ENCODE measurements around the gene LBX1. TPM values are rescaled to one million over a fixed set of nuclear protein-coding genes. Genes with fewer than 3 reads are reported as not detected.

Gene LBX1
- total RNA-seq, 1 donor from 2014 or later, result not detected

DNA sequence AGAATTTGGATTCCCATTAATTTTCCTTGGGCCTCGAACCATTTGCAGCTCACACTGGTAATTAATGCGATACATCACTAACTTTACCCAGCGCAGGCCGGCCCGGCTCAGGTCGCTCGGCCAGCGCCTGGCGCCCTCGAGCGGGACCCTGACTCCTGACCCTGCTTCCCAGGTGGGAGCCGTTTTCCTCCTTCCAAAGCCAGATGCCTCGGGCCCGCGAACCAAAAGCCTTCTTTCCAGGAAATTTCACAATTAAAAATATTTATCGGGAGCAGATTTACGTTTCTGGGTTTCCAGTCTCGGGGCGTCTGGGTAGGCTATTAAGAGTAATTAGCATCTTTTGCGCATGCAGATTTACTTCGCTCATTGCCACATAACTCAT is 12.2 kb downstream of the LBX1 start:
- Histone ChIP-seq H3K4me1 (peaks cover 45% of the 10 kb centered on the region), H3K27ac (no peak overlapping the region), H3K4me3 (no peak overlapping the region), H3K36me3 (no peaks in the 10 kb centered on the region), H3K27me3 (ENCODE audit: low read depth) (peaks cover 100% of the 10 kb centered on the region), H3K9me3 (no peaks in the 10 kb centered on the region)
- DNase-seq (no peak), ATAC-seq (no peak)
- TF ChIP-seq, protein P1, sequence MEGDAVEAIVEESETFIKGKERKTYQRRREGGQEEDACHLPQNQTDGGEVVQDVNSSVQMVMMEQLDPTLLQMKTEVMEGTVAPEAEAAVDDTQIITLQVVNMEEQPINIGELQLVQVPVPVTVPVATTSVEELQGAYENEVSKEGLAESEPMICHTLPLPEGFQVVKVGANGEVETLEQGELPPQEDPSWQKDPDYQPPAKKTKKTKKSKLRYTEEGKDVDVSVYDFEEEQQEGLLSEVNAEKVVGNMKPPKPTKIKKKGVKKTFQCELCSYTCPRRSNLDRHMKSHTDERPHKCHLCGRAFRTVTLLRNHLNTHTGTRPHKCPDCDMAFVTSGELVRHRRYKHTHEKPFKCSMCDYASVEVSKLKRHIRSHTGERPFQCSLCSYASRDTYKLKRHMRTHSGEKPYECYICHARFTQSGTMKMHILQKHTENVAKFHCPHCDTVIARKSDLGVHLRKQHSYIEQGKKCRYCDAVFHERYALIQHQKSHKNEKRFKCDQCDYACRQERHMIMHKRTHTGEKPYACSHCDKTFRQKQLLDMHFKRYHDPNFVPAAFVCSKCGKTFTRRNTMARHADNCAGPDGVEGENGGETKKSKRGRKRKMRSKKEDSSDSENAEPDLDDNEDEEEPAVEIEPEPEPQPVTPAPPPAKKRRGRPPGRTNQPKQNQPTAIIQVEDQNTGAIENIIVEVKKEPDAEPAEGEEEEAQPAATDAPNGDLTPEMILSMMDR (IDR thresholded peaks at IDR 0.05), result no peak
- intact Hi-C loops (cut with DNase I), result no loop called here

DNA sequence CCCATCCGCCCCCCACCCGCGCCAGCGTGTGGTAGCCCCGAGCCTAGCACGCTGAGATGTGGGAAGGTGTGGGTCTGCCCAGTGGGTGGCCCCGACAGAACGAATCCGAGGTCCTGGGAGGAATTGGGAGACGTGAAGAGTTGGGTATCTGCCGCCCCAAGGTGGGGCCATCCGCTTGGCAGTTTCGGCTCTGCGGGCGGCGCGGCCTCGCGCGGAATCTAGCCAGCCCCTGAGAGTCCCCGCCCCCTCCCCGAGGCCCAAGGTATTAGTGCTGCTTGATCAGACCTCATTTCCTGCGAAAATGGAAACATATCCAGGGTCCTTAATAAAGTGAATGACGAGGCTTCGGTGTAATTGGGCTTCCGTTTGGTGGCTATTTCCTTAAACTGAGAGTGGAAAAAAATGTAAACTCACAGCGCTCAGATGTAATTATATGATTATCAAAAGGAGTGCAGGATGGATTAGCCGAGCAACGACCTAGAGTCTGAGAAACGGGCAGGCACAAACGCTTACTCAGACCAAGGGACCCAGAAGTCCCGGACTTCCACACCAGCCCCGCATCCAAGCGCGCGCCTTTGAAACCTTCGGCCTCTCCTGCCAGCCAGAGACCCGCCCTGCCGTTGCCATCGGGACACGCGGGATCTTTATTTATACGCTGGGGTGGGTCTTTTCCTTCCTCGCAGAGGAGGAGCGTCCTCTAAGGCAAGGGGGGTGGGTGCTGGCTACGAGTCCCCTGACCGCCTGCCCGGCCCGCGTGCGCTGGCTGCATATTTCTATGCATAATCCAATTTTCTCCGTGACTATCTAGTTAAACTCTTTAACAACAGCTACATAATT is 12.8 kb downstream of the LBX1 start:
- Histone ChIP-seq H3K9me3 (no peaks in the 10 kb centered on the region), H3K27me3 (ENCODE audit: low read depth) (peaks cover 100% of the 10 kb centered on the region), H3K4me1 (peaks cover 45% of the 10 kb centered on the region), H3K27ac (no peak overlapping the region), H3K4me3 (no peak overlapping the region), H3K36me3 (no peaks in the 10 kb centered on the region)
- DNase-seq (no peak), ATAC-seq (no peak)
- TF ChIP-seq, protein P1 (IDR thresholded peaks at IDR 0.05), result no peak
- intact Hi-C loops (cut with DNase I), result no loop called here

DNA sequence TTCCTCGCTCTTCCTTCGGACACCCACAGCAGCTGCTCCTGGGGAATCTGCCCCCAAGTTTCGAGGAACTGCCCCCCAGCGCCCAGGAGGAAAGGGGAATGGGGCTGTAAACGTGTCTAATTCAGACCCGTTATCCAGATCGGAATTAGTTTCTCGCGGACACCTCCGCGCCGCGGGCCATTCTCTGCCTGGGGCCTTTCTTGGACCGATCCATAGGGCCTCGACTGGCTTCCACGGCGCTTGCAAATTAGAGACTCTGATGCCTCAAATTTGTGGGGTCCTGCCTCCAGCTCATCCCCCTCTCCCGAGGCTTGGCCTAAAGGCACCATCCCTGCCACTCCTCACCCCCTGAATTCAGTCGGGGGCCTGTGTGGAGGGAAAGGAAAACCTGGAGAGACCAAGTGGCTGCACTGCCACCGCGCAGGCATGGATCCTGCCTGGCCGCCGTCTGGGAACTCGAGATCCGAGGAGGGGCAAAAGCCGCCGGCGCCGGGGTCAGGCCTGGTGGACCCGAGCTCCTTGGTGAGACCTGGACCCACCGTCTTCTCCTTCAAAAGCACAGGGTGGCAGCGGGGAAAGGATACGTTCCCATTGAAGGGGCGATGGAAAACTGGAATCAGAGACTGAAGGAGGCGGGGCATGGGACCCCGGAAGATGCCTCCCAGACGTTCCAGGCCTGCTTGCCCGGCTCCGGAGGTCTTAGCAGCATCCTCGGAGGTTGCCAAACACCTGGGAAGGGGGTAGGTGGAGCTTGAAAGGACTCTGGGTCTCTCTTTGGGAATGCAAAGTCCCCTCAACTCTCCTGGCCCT is 13.7 kb downstream of the LBX1 start:
- Histone ChIP-seq H3K36me3 (no peaks in the 10 kb centered on the region), H3K4me1 (peaks cover 45% of the 10 kb centered on the region), H3K4me3 (no peak overlapping the region), H3K9me3 (no peaks in the 10 kb centered on the region), H3K27me3 (ENCODE audit: low read depth) (peaks cover 100% of the 10 kb centered on the region), H3K27ac (no peak overlapping the region)
- ATAC-seq, result no peak
- TF ChIP-seq, protein P1 (IDR thresholded peaks at IDR 0.05), result no peak
- no peak for DNase-seq
- intact Hi-C loops (cut with DNase I), result no loop called here

DNA sequence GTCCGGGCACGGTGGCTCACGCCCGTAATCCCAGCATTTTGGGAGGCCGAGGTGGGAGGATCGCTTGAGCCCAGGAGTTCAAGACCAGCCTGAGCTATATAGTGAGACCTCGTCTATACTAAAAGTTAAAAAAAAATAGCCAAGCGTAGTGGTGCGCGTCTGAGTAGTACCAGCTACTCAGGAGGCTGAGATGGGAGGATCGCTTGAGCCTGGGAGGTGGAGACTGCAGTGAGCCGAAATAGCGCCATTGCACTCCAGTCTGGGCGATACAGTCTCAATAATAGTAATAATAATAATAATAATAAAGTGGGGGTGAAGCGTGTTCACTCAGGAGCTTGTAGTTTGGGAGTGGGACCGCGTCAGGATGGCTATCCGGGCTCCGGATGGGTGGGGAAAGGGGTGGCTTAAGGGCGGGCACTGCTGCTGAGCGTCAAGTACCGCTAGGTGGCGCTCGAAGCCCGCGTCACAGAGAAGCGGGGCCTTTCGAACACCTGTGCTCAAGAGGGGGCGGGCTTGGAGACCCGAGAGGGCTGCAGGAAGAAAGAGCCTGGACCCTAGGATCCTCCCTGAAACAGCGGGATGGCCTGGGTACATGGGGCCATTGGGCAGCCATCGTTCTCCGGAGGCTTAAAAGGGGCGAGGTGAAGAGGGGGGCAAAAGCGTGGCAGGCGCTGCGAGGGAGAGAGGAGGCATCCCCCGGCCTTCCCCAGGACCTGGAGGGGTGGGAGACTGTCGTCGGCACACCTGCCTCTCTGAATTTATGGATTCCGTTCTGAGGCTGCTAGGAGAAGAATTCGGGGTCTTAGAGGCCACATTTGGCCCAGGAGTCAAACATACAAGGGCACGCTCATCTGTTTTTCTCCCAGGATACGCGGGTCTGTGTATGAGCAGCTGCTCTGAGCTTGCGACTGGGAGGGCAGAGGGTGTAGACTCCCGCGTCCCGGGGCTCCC is 14.5 kb downstream of the LBX1 start:
- H3K36me3 ChIP-seq, result no peaks in the 10 kb centered on the region
- H3K9me3 ChIP-seq, result no peaks in the 10 kb centered on the region
- no peak overlapping the region for H3K4me3 ChIP-seq
- peaks cover 45% of the 10 kb centered on the region for H3K4me1 ChIP-seq
- TF ChIP-seq, protein P1 (IDR thresholded peaks at IDR 0.05), result peak; percentile 89
- intact Hi-C loops (cut with DNase I), result no loop called here
- ATAC-seq (peak; percentile 79 to 87), DNase-seq (peak; percentile 68)
- H3K27me3 ChIP-seq (ENCODE audit: low read depth), result peaks cover 92% of the 10 kb centered on the region
- H3K27ac ChIP-seq, result no peak overlapping the region

DNA sequence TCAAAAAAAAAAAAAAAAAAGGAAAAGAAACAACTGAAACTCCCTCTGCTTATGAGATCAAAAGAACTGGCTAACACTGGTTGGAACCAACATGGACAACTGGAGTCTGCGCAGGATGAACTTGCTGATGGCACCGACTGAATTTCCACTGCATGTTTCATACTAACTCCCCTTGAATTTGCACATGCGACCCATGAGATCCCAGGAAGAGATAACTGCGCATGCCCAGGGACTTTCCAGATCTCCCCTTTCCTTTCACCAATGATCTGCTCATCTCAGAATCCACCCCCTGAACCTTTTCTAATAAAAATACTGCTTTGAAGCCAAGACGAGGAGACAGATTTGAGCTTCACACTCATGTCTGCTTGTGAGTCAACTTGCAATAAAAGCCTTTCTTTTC is 20.7 kb downstream of the LBX1 start:
- TF ChIP-seq, protein P1 (IDR thresholded peaks at IDR 0.05), result no peak
- no peak overlapping the region for H3K27ac ChIP-seq
- peaks cover 52% of the 10 kb centered on the region for H3K27me3 ChIP-seq (ENCODE audit: low read depth)
- DNase-seq, result no peak
- no peak overlapping the region for H3K4me3 ChIP-seq
- H3K36me3 ChIP-seq, result no peaks in the 10 kb centered on the region
- peaks cover 3% of the 10 kb centered on the region for H3K4me1 ChIP-seq
- intact Hi-C loops (cut with DNase I), result no loop called here
- no peak for ATAC-seq
- no peaks in the 10 kb centered on the region for H3K9me3 ChIP-seq

All from lower lobe of right lung (tissue), 2 donors.